GM20000 (cell line): ENCODE data around the gene ARMC9.
A peak's percentile ranks its signal among the peaks of the same experiment; 100 is the strongest.

ENCODE experiments used
- DNase-seq: peaks from one replicate; pipeline ENCODE4 v3.0.0; 2012; ENCODE audit warnings: low spot score
- TF ChIP-seq, protein P1 (sequence below): IDR thresholded peaks from 2 replicates; pipeline ENCODE4 v1.5.1; 2012; ENCODE audit warnings: mild to moderate bottlenecking, control low read depth; ENCODE audit errors: extremely low read depth, missing control alignments

The ARMC9 gene

DNA sequence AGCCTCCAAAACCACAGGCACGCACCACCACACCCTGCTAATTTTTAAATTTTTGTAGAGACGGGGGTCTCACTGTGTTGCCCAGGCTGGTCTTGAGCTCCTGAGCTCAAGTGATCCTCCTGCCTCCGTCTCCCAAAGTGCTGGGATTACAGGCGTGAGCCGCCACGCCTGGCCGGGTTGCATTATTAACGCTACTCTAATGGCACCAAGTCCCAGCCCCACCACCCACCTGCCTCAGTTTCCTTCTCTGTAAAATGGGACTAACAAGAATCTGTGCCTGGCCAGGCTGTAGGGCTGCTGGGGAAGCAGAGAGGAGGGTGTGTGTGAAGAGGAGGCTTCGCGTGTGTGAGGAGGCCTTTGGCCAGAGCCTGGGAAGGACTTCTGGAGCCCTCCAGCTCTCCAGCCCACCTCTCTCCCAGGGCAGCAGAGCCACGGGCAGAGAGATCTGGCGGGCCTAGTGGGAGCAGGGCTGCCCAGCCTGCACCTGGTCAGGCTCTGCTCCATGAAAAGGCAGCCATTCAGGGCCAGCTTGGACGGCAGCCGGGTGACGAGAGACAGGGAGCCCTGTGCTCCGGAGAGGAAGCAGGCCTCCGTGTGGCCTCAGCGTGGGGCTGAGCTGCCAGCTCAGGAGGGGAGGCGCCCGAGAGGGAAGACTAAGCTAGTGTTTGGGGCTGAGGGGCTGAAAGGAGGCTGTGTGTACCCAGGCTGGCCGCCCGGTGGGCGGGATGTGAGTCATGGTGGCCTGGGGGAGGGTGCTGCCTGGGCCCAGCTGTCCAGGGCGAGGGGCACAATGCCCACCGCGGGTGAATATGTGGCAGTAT is 189.7 kb downstream of the ARMC9 start:
- TF ChIP-seq, protein P1, sequence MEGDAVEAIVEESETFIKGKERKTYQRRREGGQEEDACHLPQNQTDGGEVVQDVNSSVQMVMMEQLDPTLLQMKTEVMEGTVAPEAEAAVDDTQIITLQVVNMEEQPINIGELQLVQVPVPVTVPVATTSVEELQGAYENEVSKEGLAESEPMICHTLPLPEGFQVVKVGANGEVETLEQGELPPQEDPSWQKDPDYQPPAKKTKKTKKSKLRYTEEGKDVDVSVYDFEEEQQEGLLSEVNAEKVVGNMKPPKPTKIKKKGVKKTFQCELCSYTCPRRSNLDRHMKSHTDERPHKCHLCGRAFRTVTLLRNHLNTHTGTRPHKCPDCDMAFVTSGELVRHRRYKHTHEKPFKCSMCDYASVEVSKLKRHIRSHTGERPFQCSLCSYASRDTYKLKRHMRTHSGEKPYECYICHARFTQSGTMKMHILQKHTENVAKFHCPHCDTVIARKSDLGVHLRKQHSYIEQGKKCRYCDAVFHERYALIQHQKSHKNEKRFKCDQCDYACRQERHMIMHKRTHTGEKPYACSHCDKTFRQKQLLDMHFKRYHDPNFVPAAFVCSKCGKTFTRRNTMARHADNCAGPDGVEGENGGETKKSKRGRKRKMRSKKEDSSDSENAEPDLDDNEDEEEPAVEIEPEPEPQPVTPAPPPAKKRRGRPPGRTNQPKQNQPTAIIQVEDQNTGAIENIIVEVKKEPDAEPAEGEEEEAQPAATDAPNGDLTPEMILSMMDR, result no peak
- DNase-seq, result no peak

DNA sequence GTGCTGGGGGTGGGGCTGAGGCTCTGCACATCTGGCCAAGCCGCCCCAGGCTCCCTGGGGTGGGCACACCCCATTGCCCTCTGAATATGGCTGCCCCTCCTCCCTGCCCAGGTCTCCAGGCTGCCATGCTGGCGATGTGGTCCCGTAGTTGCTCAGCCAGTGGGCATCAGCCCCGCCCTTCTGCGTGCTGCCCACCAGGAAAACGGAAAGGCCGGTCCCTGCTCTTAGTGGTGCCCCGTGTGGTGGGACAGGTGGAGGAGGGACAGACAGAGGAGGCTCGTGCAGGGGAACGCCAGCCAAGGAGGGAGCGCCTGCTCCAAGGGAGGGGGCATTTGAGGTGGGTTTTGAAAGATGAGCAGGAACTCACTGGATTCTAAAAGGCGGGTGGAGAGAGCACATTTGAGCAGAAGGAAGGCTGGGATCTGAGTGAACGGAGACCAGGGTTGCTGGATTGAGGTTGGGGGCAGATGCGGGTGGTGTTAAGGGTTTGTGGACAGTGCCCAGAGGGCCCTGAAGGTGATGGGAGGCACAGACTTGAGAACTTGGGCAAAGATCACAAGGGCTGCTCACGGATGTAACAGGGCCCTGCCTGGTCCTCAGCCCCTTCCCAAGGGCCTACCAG is 190.4 kb downstream of the ARMC9 start:
- DNase-seq, result no peak
- TF ChIP-seq, protein P1, result no peak

DNA sequence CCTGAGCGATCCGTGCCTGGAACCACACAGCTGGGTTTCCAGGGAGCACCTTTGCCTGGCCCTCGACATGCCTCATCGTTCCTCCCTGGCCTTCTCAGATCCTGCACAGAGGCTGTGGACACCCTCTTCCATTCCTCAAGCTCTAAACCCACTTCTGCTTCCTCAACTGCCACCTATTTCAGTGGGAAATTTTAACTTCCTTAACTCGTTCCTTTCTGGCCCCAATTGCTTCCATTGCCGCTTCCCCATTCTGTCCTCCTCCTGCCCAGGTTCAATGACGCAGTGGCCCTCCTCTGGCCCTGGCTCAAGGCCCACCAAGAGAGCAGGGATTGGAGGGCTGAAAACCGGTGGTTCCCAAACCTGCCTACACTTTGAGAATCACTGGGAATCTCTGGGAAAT is 192.2 kb downstream of the ARMC9 start:
- TF ChIP-seq, protein P1, result no peak
- DNase-seq, result no peak

DNA sequence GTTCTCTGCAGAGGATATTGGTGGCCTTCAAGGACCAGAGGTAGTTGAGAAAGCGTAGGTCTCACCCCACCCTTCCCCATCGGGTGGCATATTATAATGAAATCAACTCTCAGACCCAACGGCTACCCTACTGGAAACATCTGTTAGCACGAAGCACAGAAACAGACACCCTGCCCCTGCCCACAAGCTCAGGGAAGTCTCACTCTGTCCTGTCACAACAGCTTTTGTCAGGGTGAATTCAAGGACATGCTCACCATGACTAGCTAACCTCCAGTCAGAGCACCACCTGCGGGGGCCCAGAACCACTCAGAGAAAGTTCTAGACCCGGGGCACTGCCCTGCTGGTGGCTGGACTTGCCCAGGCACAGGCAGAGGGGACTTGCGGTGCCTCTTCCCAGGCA is 193.6 kb downstream of the ARMC9 start:
- TF ChIP-seq, protein P1, result no peak
- DNase-seq, result peak; percentile 59

DNA sequence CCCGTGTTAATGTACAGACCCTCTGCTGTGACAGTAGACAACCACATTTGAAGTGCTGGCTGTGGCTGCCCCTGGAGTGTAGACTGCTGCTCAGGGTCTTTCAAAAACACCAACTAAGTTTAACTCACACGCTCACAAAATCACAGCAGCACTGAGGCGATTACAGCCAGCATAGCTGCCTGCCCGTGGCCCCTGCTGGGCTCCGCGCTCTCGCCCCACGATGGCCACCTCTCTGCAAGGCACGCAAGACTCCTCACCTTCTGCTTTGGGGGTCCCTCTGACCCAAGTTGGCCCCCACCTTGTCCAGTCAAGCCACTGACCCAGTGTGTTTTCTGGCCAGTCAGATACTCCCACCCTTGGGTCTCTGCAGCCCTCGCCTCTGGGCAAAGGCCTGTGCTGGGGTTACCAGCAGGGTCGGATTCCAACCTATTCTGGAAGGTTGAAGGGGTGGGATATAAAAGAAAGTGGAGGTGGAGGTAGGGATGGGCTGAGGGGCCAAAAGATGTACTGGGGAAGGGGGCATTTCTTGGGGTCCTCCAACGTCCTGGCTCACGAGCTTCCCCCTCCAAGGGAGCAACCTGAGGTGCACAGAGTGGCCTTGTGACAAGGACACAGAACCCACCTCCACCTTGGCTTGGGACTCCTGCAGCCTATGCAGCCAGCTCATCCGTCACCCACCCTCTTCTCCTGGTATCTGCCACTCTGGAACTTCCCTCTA is 194.2 kb downstream of the ARMC9 start:
- TF ChIP-seq, protein P1, result no peak
- no peak for DNase-seq

DNA sequence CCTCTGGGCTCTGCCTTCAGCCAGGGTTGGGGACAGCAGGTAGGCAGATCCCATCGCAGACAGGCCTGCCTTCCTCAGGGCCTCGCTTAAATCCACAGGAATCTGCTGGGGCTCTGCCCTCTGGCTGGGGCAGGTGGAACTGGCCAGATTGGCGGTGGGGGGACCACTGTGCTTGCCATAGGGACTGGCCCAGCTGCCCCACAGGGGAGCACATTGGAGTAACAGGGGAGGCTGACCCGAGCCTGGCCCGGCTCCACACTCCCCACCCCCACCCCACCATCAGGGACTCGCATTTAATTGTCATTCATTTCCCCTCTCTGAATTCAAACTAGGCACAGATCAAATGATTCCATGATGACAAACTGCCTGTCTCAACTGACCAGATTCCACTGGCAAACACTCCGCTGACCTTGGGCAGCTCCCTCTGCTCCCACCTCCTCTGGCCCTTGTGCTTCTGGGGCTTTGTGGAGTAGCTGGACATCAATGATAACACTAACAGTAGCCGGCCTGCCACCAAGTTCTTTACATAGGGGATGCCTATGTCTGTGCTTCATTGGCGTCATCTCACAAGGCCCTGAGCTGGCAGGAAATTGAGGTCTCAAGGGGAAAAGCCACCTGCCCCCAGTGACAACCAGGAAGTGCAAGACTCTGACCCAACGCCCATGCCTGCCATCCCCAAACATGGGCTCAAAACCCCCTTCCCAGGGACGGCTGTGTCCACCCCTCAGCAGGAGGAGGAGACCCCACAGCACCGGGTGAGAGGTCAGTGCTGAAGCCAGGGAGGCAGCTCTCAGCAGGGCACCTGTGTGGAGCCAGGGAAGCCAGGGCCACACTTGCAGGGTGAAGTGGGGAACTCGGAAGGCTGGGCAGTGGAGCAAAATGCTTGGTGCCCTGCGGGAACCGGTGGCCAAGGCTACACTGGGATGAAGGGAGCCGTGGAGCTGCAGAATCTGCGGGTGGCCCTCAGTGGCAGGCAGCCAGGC is 195.0 kb downstream of the ARMC9 start:
- TF ChIP-seq, protein P1, result no peak
- peak; percentile 85 for DNase-seq
